Measurements from ENCODE around the gene PSMD11.

DNA sequence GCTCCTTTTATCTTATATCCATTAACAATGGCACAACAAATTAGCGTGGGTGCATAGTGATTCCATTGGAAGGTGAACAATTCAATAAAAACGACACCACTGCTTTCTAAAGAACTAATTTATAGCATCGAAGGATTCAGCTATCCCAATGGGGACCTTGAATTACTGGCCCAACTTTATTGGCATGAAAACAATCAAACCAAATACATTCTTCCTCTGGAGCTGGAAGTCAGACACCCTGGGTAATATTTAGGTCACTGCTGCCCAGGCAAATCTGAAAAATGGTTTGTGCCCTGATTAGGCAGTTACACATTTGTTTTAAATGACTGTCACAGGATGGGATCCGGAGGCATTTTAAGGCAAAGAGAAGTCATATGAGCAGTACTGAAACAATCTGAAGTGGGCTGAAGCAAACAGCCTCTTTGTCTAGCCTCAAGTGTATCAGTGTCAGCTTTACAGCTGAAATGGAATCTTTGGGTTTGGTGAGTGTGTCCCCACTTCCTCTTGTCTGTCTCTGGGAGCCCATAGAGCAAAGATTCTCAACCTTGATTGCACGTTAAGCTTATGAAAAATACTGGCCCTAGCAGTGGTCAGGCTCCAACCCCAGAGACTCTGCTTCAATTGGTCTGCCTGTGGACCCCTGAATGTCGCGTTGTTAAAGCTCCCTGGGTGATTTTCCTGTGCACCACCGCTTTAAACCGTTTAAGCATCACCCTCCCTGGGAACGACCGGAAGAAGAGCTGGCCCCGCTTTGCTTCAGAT, 72.8 kb downstream of the PSMD11 start:
- TF ChIP-seq CTCF (IDR thresholded peaks at IDR 0.05) (no peak), EP300 (IDR thresholded peaks at IDR 0.05) (no peak), POLR2A (IDR thresholded peaks at IDR 0.05) (no peak)

Data from gastroesophageal sphincter (tissue), 3 donors.